ENCODE data around the gene RAPGEF5. TPM values are rescaled to one million over a fixed set of nuclear protein-coding genes. Genes with fewer than 3 reads are reported as not detected.

The RAPGEF5 gene
- polyA plus RNA-seq, 6 donors from 2014 or later: 1.4 to 6.8 (median 3.0) TPM

- ATAC-seq (ENCODE audit: low read depth in 2 of 2): no peak
- Mint-ChIP-seq H3K27ac (no peak overlapping the region), H3K4me3 (no peak overlapping the region), H3K36me3 (peaks cover 0 to 5% of the 10 kb centered on the region in 2 donors), H3K27me3 (no peaks in the 10 kb centered on the region), H3K4me1 (no peaks in the 10 kb centered on the region), H3K9me3 (no peaks in the 10 kb centered on the region)
- no peak for DNase-seq
Measured at GRCh38 chr7:22189230-22189629, 167.7 kb downstream of the RAPGEF5 start.

- Mint-ChIP-seq H3K27ac (no peak overlapping the region), H3K27me3 (no peaks in the 10 kb centered on the region), H3K36me3 (no peaks in the 10 kb centered on the region), H3K4me1 (no peaks in the 10 kb centered on the region), H3K9me3 (no peaks in the 10 kb centered on the region), H3K4me3 (no peak overlapping the region)
- ATAC-seq (ENCODE audit: low read depth in 2 of 2) (no peak), DNase-seq (no peak)
Measured at GRCh38 chr7:22187691-22188348, 169.1 kb downstream of the RAPGEF5 start.

DNA sequence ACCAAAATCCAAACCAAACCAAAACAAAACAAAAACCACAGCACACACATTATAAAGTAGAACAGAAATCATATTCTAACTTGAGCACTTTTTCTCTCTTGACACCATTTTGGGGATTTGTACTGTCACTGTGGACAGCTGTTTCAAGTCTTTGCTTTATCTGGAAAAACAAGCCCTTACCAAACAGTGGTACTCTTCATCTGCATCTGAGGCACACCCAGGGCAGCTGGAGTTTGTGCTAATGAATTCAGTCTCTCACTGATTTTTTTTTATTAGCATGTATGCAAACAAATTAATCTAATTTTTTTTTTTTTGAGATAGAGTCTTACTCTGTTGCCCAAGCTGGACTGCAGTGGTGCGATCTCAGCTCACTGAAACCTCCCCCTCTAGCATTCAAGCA is 171.4 kb downstream of the RAPGEF5 start:
- Mint-ChIP-seq H3K36me3 (no peaks in the 10 kb centered on the region), H3K4me1 (no peaks in the 10 kb centered on the region), H3K27ac (no peak overlapping the region), H3K9me3 (no peaks in the 10 kb centered on the region), H3K4me3 (no peak overlapping the region), H3K27me3 (no peaks in the 10 kb centered on the region)
- DNase-seq (no peak), ATAC-seq (ENCODE audit: low read depth in 2 of 2) (no peak)

GRCh38 chr7:22184549-22185199 is 172.3 kb downstream of the RAPGEF5 start:
- ATAC-seq (ENCODE audit: low read depth in 2 of 2) (no peak), DNase-seq (no peak)
- Mint-ChIP-seq H3K36me3 (no peaks in the 10 kb centered on the region), H3K27ac (no peak overlapping the region), H3K4me3 (no peak overlapping the region), H3K4me1 (no peaks in the 10 kb centered on the region), H3K27me3 (no peaks in the 10 kb centered on the region), H3K9me3 (no peaks in the 10 kb centered on the region)

DNA sequence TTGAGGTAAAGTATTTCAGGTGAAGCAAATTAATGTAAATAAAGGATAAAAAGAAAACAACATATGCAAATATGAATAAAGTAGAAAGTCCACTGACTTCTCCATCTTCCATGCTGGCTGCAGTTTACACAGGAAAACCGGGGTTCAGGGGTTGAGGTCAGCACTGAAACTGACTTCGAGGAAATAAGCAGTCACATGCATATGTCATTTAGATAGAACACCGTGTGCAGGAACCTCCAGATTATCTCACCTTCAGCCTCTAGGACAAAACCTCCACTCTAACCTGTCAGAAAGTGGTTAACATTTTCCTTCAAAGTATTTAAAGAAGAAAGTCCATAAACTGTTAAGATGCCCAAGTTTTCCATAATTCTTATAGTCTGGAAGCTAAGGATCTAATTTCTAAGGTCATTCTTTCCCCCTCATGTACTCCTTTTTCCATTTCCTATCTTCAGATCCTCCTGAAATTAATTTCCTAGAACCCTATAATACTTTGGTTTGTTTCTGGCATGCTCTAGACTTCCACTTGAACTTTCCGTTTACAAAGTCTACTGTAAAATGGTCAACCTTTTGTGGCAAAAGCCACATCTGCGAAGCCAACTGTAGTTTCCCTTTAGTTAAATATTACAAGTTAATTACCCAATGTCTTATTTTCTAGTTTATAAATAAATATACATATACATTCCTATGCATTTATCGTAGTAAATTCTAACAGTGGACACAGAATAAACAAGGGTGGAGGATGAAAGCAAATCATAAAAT is 173.3 kb downstream of the RAPGEF5 start:
- no peak overlapping the region for H3K27ac Mint-ChIP-seq
- DNase-seq: no peak
- no peaks in the 10 kb centered on the region for H3K9me3 Mint-ChIP-seq
- no peak overlapping the region for H3K4me3 Mint-ChIP-seq
- no peak for ATAC-seq (ENCODE audit: low read depth in 2 of 2)
- H3K36me3 Mint-ChIP-seq: no peaks in the 10 kb centered on the region
- no peaks in the 10 kb centered on the region for H3K27me3 Mint-ChIP-seq
- H3K4me1 Mint-ChIP-seq: no peaks in the 10 kb centered on the region

GRCh38 chr7:22182149-22182548 is 174.8 kb downstream of the RAPGEF5 start:
- no peaks in the 10 kb centered on the region for H3K36me3 Mint-ChIP-seq
- no peak overlapping the region for H3K4me3 Mint-ChIP-seq
- no peaks in the 10 kb centered on the region for H3K4me1 Mint-ChIP-seq
- ATAC-seq (ENCODE audit: low read depth in 2 of 2): no peak
- H3K27ac Mint-ChIP-seq: no peak overlapping the region
- DNase-seq: no peak
- no peaks in the 10 kb centered on the region for H3K9me3 Mint-ChIP-seq
- H3K27me3 Mint-ChIP-seq: no peaks in the 10 kb centered on the region

GRCh38 chr7:22181663-22182062 is 175.3 kb downstream of the RAPGEF5 start:
- DNase-seq (no peak), ATAC-seq (ENCODE audit: low read depth in 2 of 2) (no peak)
- Mint-ChIP-seq H3K27me3 (no peaks in the 10 kb centered on the region), H3K4me1 (no peaks in the 10 kb centered on the region), H3K4me3 (no peak overlapping the region), H3K9me3 (no peaks in the 10 kb centered on the region), H3K27ac (peak overlapping the region in 3 of 6 donors; percentile 47 to 54 (median 50)), H3K36me3 (no peaks in the 10 kb centered on the region)

GRCh38 chr7:22179442-22179879 is 177.5 kb downstream of the RAPGEF5 start:
- peaks cover 3 to 6% (median 5%) of the 10 kb centered on the region in 3 donors for H3K4me1 Mint-ChIP-seq
- no peak for ATAC-seq (ENCODE audit: low read depth in 2 of 2)
- H3K36me3 Mint-ChIP-seq: no peaks in the 10 kb centered on the region
- H3K27ac Mint-ChIP-seq: peak overlapping the region in 1 of 6 donors; percentile 13
- no peaks in the 10 kb centered on the region for H3K27me3 Mint-ChIP-seq
- no peak overlapping the region for H3K4me3 Mint-ChIP-seq
- no peaks in the 10 kb centered on the region for H3K9me3 Mint-ChIP-seq
- DNase-seq: no peak

DNA sequence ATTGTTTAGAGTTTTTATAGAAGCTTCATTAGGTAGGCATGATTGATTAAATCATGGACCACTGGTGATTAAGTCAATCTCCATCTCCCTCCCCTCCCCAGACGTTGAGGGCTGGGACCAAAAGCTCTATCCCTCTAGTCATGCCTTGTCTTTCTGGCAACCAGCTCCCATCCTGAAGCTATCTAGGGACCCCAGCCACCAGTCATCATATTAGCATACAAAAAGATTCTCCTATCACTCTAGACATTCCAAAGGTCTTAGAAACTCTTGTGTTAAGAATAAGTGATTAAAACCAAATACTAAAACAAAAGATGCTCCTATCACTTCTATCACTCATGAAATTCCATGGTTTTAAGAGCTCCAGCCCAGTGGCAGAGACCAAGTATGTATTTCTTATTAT is 178.2 kb downstream of the RAPGEF5 start:
- ATAC-seq (ENCODE audit: low read depth in 2 of 2) (no peak), DNase-seq (no peak)
- Mint-ChIP-seq H3K9me3 (no peaks in the 10 kb centered on the region), H3K36me3 (no peaks in the 10 kb centered on the region), H3K27ac (no peak overlapping the region), H3K4me1 (peaks cover 7 to 14% (median 8%) of the 10 kb centered on the region in 3 donors), H3K4me3 (no peak overlapping the region), H3K27me3 (no peaks in the 10 kb centered on the region)

GRCh38 chr7:22176791-22177412 is 180.1 kb downstream of the RAPGEF5 start:
- H3K9me3 Mint-ChIP-seq: no peaks in the 10 kb centered on the region
- no peak overlapping the region for H3K27ac Mint-ChIP-seq
- H3K4me3 Mint-ChIP-seq: no peak overlapping the region
- DNase-seq: no peak
- H3K27me3 Mint-ChIP-seq: no peaks in the 10 kb centered on the region
- no peak for ATAC-seq (ENCODE audit: low read depth in 2 of 2)
- no peaks in the 10 kb centered on the region for H3K36me3 Mint-ChIP-seq
- peaks cover 7 to 16% (median 8%) of the 10 kb centered on the region in 3 donors for H3K4me1 Mint-ChIP-seq

- no peak for DNase-seq
- Mint-ChIP-seq H3K27me3 (no peaks in the 10 kb centered on the region), H3K4me1 (peaks cover 7 to 16% (median 8%) of the 10 kb centered on the region in 3 donors), H3K36me3 (no peaks in the 10 kb centered on the region), H3K9me3 (no peaks in the 10 kb centered on the region), H3K4me3 (no peak overlapping the region), H3K27ac (peak overlapping the region in 2 of 6 donors; percentile 26 to 33)
- ATAC-seq (ENCODE audit: low read depth in 2 of 2): no peak
Measured at GRCh38 chr7:22174574-22174953, 182.4 kb downstream of the RAPGEF5 start.

- Mint-ChIP-seq H3K27ac (peak overlapping the region in 2 of 6 donors; percentile 26 to 33), H3K9me3 (no peaks in the 10 kb centered on the region), H3K4me1 (peaks cover 7 to 16% (median 8%) of the 10 kb centered on the region in 3 donors), H3K27me3 (no peaks in the 10 kb centered on the region), H3K36me3 (no peaks in the 10 kb centered on the region), H3K4me3 (no peak overlapping the region)
- DNase-seq: peak; percentile 9
- peak; percentile 80 to 82 for ATAC-seq (ENCODE audit: low read depth in 2 of 2)
Measured at GRCh38 chr7:22173685-22174573, 183.0 kb downstream of the RAPGEF5 start.

GRCh38 chr7:22168129-22168634 is 188.8 kb downstream of the RAPGEF5 start:
- no peaks in the 10 kb centered on the region for H3K4me1 Mint-ChIP-seq
- H3K27ac Mint-ChIP-seq: no peak overlapping the region
- DNase-seq: no peak
- H3K4me3 Mint-ChIP-seq: no peak overlapping the region
- H3K36me3 Mint-ChIP-seq: no peaks in the 10 kb centered on the region
- ATAC-seq (ENCODE audit: low read depth in 2 of 2): no peak
- no peaks in the 10 kb centered on the region for H3K27me3 Mint-ChIP-seq
- no peaks in the 10 kb centered on the region for H3K9me3 Mint-ChIP-seq
